NT2/D1 (cell line): ENCODE measurements around the gene ABCF3.

Source experiments
- DNase-seq: peaks from one replicate; pipeline ENCODE4 v3.0.0-alpha.2; 2011; ENCODE audit warnings: low read depth, low spot score
- H3K27me3 ChIP-seq: 2 replicates; pipeline ENCODE4 v1.6.0; 2011; ENCODE audit warnings: mild to moderate bottlenecking; ENCODE audit not compliant: insufficient read length, insufficient read depth
- H3K36me3 ChIP-seq: 2 replicates; pipeline ENCODE4 v1.6.1; 2011; ENCODE audit warnings: mild to moderate bottlenecking, low read length, mixed read lengths; ENCODE audit not compliant: insufficient read depth, insufficient read length
- H3K4me1 ChIP-seq: 2 replicates; pipeline ENCODE4 v1.5.1; 2011; ENCODE audit not compliant: insufficient read depth, insufficient read length
- H3K4me3 ChIP-seq: 2 replicates; pipeline ENCODE4 v1.5.1; 2011; ENCODE audit warnings: low read depth; ENCODE audit not compliant: insufficient read length
- H3K9ac ChIP-seq: 2 replicates; pipeline ENCODE4 v1.6.0; 2011; ENCODE audit warnings: low read depth; ENCODE audit not compliant: insufficient read length
- H3K9me3 ChIP-seq: 2 replicates; pipeline ENCODE4 v1.5.1; 2011; ENCODE audit warnings: mild to moderate bottlenecking, low read length; ENCODE audit not compliant: insufficient read depth
- SUZ12 ChIP-seq: IDR thresholded peaks from 2 replicates; pipeline ENCODE4 v1.6.1; 2011; ENCODE audit not compliant: insufficient read length, insufficient read depth; ENCODE audit errors: extremely low read depth
- YY1 ChIP-seq: IDR thresholded peaks from 2 replicates; pipeline ENCODE4 v1.6.1; 2011; ENCODE audit not compliant: insufficient read length, insufficient read depth
- ZNF274 ChIP-seq: IDR thresholded peaks from 2 replicates; pipeline ENCODE4 v1.6.1; 2011; ENCODE audit warnings: mild to moderate bottlenecking, low read depth, low read length

The ABCF3 gene

GRCh38 chr3:184188080-184188479, 2.1 kb downstream of the ABCF3 start:
- H3K9me3 ChIP-seq = no peaks in the 10 kb centered on the region
- no peak overlapping the region for H3K9ac ChIP-seq
- TF ChIP-seq YY1 = no peak
- TF ChIP-seq SUZ12 = no peak
- TF ChIP-seq ZNF274 = no peak
- H3K27me3 ChIP-seq = no peaks in the 10 kb centered on the region
- no peak overlapping the region for H3K4me3 ChIP-seq
- peaks cover 79% of the 10 kb centered on the region for H3K36me3 ChIP-seq
- H3K4me1 ChIP-seq = peaks cover 6% of the 10 kb centered on the region
- no peak for DNase-seq

DNA sequence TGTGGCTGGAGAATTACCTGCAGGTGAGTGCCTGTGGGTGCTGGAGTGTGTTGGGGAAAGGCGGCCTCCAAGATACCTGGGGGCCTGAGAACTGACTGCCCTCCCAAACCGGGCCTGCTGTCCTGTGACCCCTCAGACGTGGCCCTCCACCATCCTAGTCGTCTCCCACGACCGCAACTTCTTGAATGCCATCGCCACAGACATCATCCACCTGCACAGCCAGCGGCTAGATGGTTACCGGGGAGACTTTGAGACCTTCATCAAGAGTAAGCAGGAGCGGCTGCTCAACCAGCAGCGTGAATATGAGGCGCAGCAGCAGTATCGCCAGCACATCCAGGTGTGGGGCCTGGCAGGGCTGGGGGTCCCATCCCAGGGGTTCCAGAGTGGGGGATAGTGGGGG, 3.4 kb downstream of the ABCF3 start:
- H3K36me3 ChIP-seq = peaks cover 79% of the 10 kb centered on the region

DNA sequence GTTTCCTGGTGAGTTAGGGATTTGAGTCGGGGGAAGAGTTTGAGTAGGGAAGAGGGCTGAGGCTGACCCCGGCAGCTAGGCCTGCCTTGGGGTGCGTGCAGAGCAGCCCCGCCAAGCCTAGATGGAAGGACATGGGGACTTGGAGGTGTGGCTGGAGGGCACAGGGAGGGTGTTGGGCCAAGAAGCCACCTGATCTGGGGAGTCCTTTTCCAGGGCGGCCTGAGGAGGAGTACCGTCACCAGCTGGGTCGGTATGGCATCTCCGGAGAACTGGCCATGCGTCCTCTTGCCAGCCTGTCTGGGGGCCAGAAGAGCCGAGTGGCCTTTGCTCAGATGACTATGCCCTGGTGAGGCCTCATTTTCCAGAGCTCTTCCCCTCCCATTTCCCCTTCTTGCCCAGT, 6.9 kb downstream of the ABCF3 start:
- Histone ChIP-seq H3K4me1 (peaks cover 2% of the 10 kb centered on the region), H3K9me3 (no peaks in the 10 kb centered on the region), H3K36me3 (peaks cover 86% of the 10 kb centered on the region), H3K4me3 (no peak overlapping the region), H3K27me3 (no peaks in the 10 kb centered on the region), H3K9ac (no peak overlapping the region)
- DNase-seq = no peak
- TF ChIP-seq YY1 (no peak), ZNF274 (no peak), SUZ12 (no peak)

More for the DNA sequence above, 3.4 kb downstream of the ABCF3 start:
- TF ChIP-seq SUZ12 (no peak), YY1 (no peak), ZNF274 (no peak)
- no peaks in the 10 kb centered on the region for H3K27me3 ChIP-seq
- H3K9me3 ChIP-seq = no peaks in the 10 kb centered on the region
- no peak for DNase-seq
- no peak overlapping the region for H3K4me3 ChIP-seq
- no peaks in the 10 kb centered on the region for H3K4me1 ChIP-seq
- no peak overlapping the region for H3K9ac ChIP-seq

DNA sequence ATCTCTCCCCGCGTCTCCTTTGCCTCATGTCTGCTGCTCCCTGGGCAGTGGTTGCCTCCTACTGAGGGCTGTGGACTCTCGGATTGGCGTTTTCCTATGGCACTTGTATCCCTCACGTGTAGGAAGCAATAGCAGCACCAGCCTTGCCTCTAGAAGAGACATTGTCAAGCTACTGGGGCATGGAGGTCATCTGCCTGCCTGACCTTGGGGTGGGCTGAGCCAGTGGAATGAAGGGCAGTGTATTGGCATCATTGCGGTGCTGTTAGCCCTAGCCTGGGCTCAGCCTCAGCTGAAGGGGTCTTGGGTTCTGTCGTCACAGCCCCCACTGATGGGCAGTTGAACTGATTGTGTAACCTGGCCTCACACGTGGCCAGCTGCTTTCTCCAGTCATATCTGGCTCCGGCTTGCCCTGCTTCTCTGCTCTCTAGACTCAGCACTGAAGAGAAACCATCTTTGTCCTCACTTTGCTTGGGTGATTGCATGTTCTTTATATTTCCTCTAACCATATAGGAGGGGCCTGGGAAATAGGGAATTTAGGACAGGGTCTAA, 8.1 kb downstream of the ABCF3 start:
- H3K9ac ChIP-seq = no peak overlapping the region
- no peak overlapping the region for H3K4me3 ChIP-seq
- peaks cover 75% of the 10 kb centered on the region for H3K36me3 ChIP-seq
- no peak for TF ChIP-seq SUZ12
- TF ChIP-seq YY1 = no peak
- TF ChIP-seq ZNF274 = no peak
- H3K27me3 ChIP-seq = no peaks in the 10 kb centered on the region
- H3K9me3 ChIP-seq = no peaks in the 10 kb centered on the region
- peaks cover 2% of the 10 kb centered on the region for H3K4me1 ChIP-seq
- no peak for DNase-seq

- TF ChIP-seq ZNF274 = no peak
- no peak for TF ChIP-seq YY1
- TF ChIP-seq SUZ12 = no peak
- no peak for DNase-seq
- peaks cover 50% of the 10 kb centered on the region for H3K36me3 ChIP-seq
- no peak overlapping the region for H3K9ac ChIP-seq
- H3K27me3 ChIP-seq = no peaks in the 10 kb centered on the region
- no peaks in the 10 kb centered on the region for H3K9me3 ChIP-seq
- no peak overlapping the region for H3K4me3 ChIP-seq
- H3K4me1 ChIP-seq = peaks cover 2% of the 10 kb centered on the region
Measured at GRCh38 chr3:184196536-184196935, 10.5 kb downstream of the ABCF3 start.

DNA sequence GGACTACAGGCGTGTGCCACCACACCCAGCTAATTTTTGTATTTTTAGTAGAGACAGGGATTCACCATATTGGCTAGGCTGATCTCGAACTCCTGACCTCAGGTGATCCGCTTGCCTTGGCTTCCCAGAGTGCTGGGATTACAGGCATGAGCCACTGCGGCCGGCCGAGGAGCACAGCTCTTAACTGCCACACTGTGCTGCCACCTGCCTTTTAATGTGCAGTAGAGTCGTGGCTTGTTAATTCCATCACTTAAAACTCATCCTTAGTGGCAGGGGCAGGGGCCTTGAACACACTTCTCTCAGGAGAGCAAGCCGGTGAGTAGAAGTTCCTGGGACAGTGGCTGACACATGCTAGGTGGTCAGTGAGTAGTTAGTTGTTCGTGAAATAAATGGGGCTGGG, 12.5 kb downstream of the ABCF3 start:
- DNase-seq = no peak
- no peaks in the 10 kb centered on the region for H3K9me3 ChIP-seq
- peaks cover 30% of the 10 kb centered on the region for H3K36me3 ChIP-seq
- no peak for TF ChIP-seq ZNF274
- no peak for TF ChIP-seq YY1
- TF ChIP-seq SUZ12 = no peak
- H3K27me3 ChIP-seq = no peaks in the 10 kb centered on the region
- H3K9ac ChIP-seq = no peak overlapping the region
- H3K4me1 ChIP-seq = peaks cover 2% of the 10 kb centered on the region
- H3K4me3 ChIP-seq = no peak overlapping the region

DNA sequence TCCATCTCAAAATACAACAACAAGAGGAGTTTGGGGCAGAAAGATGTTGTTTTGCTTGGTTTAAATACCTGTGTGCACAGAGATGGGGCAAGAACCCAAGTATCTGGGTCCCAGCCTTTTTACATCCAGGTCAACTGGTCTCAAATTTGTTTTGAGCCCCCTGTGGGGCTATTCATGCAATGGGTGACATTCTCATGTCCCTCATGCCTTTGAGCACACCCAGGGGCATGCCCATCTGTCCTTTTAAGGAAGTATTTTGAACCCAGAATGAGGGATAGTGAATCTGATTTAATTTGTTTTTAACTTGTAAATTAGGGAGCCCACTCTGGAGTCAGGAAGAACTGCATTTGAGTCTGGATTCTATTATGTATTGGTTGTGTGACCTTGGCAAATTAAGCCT, 14.8 kb downstream of the ABCF3 start:
- H3K9me3 ChIP-seq = no peaks in the 10 kb centered on the region
- TF ChIP-seq SUZ12 = no peak
- TF ChIP-seq ZNF274 = no peak
- no peak for TF ChIP-seq YY1
- H3K4me1 ChIP-seq = peaks cover 2% of the 10 kb centered on the region
- no peak overlapping the region for H3K4me3 ChIP-seq
- H3K36me3 ChIP-seq = peaks cover 8% of the 10 kb centered on the region
- H3K9ac ChIP-seq = no peak overlapping the region
- no peaks in the 10 kb centered on the region for H3K27me3 ChIP-seq
- no peak for DNase-seq
